ENCODE measurements around the gene WNT4.

WNT4 gene

GRCh38 chr1:22184892-22185612, 42.2 kb upstream of the WNT4 start:
- no peak for TF ChIP-seq CTCF (IDR thresholded peaks at IDR 0.05; ENCODE audit: borderline replicate concordance, insufficient read depth, low read depth, low read length)
- no peak overlapping the region for H3K4me3 ChIP-seq (ENCODE audit: low read depth, low read length)

GRCh38 chr1:22184454-22184853, 41.6 kb upstream of the WNT4 start:
- TF ChIP-seq CTCF (IDR thresholded peaks at IDR 0.05; ENCODE audit: borderline replicate concordance, insufficient read depth, low read depth, low read length) = no peak

GRCh38 chr1:22182715-22183114, 39.8 kb upstream of the WNT4 start:
- no peak overlapping the region for H3K4me3 ChIP-seq (ENCODE audit: low read depth, low read length)
- TF ChIP-seq CTCF (IDR thresholded peaks at IDR 0.05; ENCODE audit: borderline replicate concordance, insufficient read depth, low read depth, low read length) = no peak

More at GRCh38 chr1:22184454-22184853, 41.6 kb upstream of the WNT4 start:
- H3K4me3 ChIP-seq (ENCODE audit: low read depth, low read length) = no peak overlapping the region

GRCh38 chr1:22179197-22179803, 36.4 kb upstream of the WNT4 start:
- no peak overlapping the region for H3K4me3 ChIP-seq (ENCODE audit: low read depth, low read length)
- no peak for TF ChIP-seq CTCF (IDR thresholded peaks at IDR 0.05; ENCODE audit: borderline replicate concordance, insufficient read depth, low read depth, low read length)

- TF ChIP-seq CTCF (IDR thresholded peaks at IDR 0.05; ENCODE audit: borderline replicate concordance, insufficient read depth, low read depth, low read length) = no peak
- no peak overlapping the region for H3K4me3 ChIP-seq (ENCODE audit: low read depth, low read length)
These were observed 34.6 kb upstream of the WNT4 start for GRCh38 chr1:22177354-22178003.

- TF ChIP-seq CTCF (IDR thresholded peaks at IDR 0.05; ENCODE audit: borderline replicate concordance, insufficient read depth, low read depth, low read length) = no peak
- no peak overlapping the region for H3K4me3 ChIP-seq (ENCODE audit: low read depth, low read length)
These were observed 33.4 kb upstream of the WNT4 start for GRCh38 chr1:22176258-22176657.

Data from GM12875 (cell line).